Endodermal cell (in vitro differentiated cells): ENCODE data around the gene NFKBIZ. TPM values are rescaled to one million over a fixed set of nuclear protein-coding genes. Genes with fewer than 3 reads are reported as not detected.

Source experiments
- DNase-seq: peaks from one replicate; pipeline ENCODE4 v3.0.0-alpha.2; 2017
- H3K27ac ChIP-seq: 2 replicates; pipeline ENCODE4 v1.5.1; 2013; ENCODE audit warnings: mild to moderate bottlenecking, low read depth, low read length, moderate library complexity
- H3K27me3 ChIP-seq: 2 replicates; pipeline ENCODE4 v1.6.1; 2013; ENCODE audit warnings: mild to moderate bottlenecking, low read length, moderate library complexity; ENCODE audit not compliant: insufficient read depth, control insufficient read depth, poor library complexity, severe bottlenecking
- H3K36me3 ChIP-seq: 2 replicates; pipeline ENCODE4 v1.7.0; 2013; ENCODE audit warnings: mild to moderate bottlenecking, low read length, moderate library complexity; ENCODE audit not compliant: control insufficient read depth, insufficient read depth
- H3K4me1 ChIP-seq: one replicate; pipeline ENCODE4 v1.7.0; 2013; ENCODE audit warnings: low read length; ENCODE audit not compliant: control insufficient read depth, insufficient read depth
- H3K4me3 ChIP-seq: 2 replicates; pipeline ENCODE4 v1.5.1; 2013; ENCODE audit warnings: mild to moderate bottlenecking, low read length, moderate library complexity
- H3K9ac ChIP-seq: 2 replicates; pipeline ENCODE4 v1.6.1; 2013; ENCODE audit warnings: mild to moderate bottlenecking, low read length, moderate library complexity; ENCODE audit not compliant: poor library complexity, severe bottlenecking; ENCODE audit errors: extremely low read depth
- H3K9me3 ChIP-seq: 2 replicates; pipeline ENCODE4 v1.6.1; 2013; ENCODE audit warnings: mild to moderate bottlenecking, low read length, moderate library complexity; ENCODE audit not compliant: control insufficient read depth
- H3K27ac Mint-ChIP-seq: 2 replicates; pipeline ENCODE4 v1.8.0; 2020; ENCODE audit warnings: mixed read lengths
- H3K27me3 Mint-ChIP-seq: 2 replicates; pipeline ENCODE4 v1.8.0; 2021; ENCODE audit warnings: mild to moderate bottlenecking, mixed read lengths; ENCODE audit not compliant: insufficient read depth
- H3K36me3 Mint-ChIP-seq: 2 replicates; pipeline ENCODE4 v1.8.0; 2020; ENCODE audit warnings: low read depth, mixed read lengths
- H3K4me1 Mint-ChIP-seq: 2 replicates; pipeline ENCODE4 v1.8.0; 2020; ENCODE audit warnings: mixed read lengths
- H3K4me3 Mint-ChIP-seq: 2 replicates; pipeline ENCODE4 v1.8.0; 2020; ENCODE audit warnings: mild to moderate bottlenecking, moderate library complexity, mixed read lengths
- H3K9me3 Mint-ChIP-seq: 2 replicates; pipeline ENCODE4 v1.8.0; 2020; ENCODE audit warnings: mild to moderate bottlenecking, mixed read lengths
- WGBS, 2 experiments: methylation state at CpG; one replicate each; pipeline versions ENCODE4 v1.1.5 to v1.1.7; 2013; ENCODE audit warnings: missing lambda C conversion rate in 2 of 2, mixed read lengths in 1 of 2; ENCODE audit not compliant: insufficient coverage in 1 of 2, insufficient read length in 1 of 2; 5-methylcytosine and 5-hydroxymethylcytosine counted together
- total RNA-seq, 2 donors: library from RNA; stranded (reverse); fragmentation: NEBNext Ultra II Directional in 1 of 2; extraction: Animal tissue kit (Norgen Biotek cat#: 25700) in 1 of 2; gene quantifications; 2 replicates in 1 of 2; 3 replicates in 1 of 2; pipeline ENCODE4 v1.2.1, GENCODE V29; 2021
- TF ChIP-seq, protein P1 (sequence below): fragments of 200-600 bp; sonication (generic); conservative IDR thresholded peaks from 2 replicates; pipeline ENCODE4 v1.5.0; 2021; ENCODE audit warnings: antibody characterized with exemption, mild to moderate bottlenecking

The NFKBIZ gene
- total RNA-seq, 2 donors from 2014 or later, result 5.9 to 6.6 TPM

DNA sequence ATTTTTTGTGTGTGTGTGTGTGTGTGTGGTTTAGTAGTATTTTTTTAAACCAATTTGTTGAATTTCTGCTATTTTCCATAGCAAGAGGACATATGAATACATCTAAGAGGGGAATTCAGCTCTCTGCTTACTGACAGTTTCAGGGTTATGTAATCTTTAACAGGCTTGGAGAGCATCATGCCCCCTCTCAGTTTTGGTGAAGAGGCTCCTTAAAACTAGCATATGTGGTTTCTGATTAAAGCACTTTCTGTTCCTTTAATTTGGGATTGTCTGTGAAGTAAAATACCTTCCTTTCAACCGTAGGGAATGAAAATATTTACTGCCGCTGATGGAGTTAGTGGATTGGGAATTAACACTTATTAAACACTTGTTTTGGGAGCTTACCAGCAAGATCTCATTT, 19.4 kb upstream of the NFKBIZ start:
- H3K4me3 ChIP-seq, result no peak overlapping the region

DNA sequence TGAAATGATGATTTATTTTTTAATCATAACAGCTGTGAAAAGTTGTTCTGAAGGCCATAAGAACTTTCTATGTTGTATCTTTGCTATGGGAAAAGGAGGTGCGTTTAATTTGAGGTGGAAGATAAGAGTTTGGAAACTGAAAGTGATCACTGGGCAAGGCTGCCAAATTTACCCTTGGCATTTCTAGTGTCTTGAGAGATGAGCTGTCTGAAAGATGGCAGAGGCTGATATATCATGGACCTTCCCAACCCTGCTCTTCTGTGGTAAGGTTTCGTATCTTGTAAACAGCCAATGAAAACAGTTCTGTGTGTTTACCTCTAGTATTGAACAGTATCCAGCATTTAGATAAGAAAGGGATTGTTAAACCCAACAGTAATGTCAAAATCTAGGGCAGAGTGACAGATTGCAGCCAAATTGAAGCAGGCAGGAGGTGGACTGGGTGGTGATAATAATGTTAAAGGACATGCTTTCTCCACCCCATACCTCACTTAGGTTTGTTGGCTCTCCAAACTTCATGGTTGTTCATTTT, 15.8 kb upstream of the NFKBIZ start:
- no peaks in the 10 kb centered on the region for H3K27me3 Mint-ChIP-seq
- no peaks in the 10 kb centered on the region for H3K9me3 Mint-ChIP-seq
- Histone ChIP-seq H3K27me3 (no peaks in the 10 kb centered on the region), H3K9ac (no peak overlapping the region), H3K4me3 (no peak overlapping the region), H3K27ac (no peak overlapping the region), H3K9me3 (no peaks in the 10 kb centered on the region), H3K36me3 (no peaks in the 10 kb centered on the region), H3K4me1 (peaks cover 6% of the 10 kb centered on the region)
- H3K4me1 Mint-ChIP-seq, result peaks cover 13% of the 10 kb centered on the region
- H3K27ac Mint-ChIP-seq, result no peak overlapping the region
- DNase-seq, result no peak
- no peaks in the 10 kb centered on the region for H3K36me3 Mint-ChIP-seq
- 89 to 100% methylated on average over 2 of the region's 2 CpGs for WGBS, 2 experiments
- TF ChIP-seq, protein P1, sequence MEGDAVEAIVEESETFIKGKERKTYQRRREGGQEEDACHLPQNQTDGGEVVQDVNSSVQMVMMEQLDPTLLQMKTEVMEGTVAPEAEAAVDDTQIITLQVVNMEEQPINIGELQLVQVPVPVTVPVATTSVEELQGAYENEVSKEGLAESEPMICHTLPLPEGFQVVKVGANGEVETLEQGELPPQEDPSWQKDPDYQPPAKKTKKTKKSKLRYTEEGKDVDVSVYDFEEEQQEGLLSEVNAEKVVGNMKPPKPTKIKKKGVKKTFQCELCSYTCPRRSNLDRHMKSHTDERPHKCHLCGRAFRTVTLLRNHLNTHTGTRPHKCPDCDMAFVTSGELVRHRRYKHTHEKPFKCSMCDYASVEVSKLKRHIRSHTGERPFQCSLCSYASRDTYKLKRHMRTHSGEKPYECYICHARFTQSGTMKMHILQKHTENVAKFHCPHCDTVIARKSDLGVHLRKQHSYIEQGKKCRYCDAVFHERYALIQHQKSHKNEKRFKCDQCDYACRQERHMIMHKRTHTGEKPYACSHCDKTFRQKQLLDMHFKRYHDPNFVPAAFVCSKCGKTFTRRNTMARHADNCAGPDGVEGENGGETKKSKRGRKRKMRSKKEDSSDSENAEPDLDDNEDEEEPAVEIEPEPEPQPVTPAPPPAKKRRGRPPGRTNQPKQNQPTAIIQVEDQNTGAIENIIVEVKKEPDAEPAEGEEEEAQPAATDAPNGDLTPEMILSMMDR, result no peak
- no peak overlapping the region for H3K4me3 Mint-ChIP-seq

More for the DNA sequence above, 19.4 kb upstream of the NFKBIZ start:
- Histone ChIP-seq H3K36me3 (no peaks in the 10 kb centered on the region), H3K27ac (no peak overlapping the region), H3K9ac (no peak overlapping the region), H3K9me3 (no peaks in the 10 kb centered on the region), H3K27me3 (no peaks in the 10 kb centered on the region), H3K4me1 (peaks cover 10% of the 10 kb centered on the region)
- Mint-ChIP-seq H3K4me3 (no peak overlapping the region), H3K4me1 (peaks cover 20% of the 10 kb centered on the region), H3K9me3 (no peaks in the 10 kb centered on the region), H3K27ac (no peak overlapping the region), H3K36me3 (no peaks in the 10 kb centered on the region), H3K27me3 (no peaks in the 10 kb centered on the region)
- WGBS, 2 experiments, result 95% methylated on average over 2 of the region's 2 CpGs; no CpG with 5 or more reads in 1 of the 2 experiments
- DNase-seq, result no peak
- TF ChIP-seq, protein P1, result no peak

DNA sequence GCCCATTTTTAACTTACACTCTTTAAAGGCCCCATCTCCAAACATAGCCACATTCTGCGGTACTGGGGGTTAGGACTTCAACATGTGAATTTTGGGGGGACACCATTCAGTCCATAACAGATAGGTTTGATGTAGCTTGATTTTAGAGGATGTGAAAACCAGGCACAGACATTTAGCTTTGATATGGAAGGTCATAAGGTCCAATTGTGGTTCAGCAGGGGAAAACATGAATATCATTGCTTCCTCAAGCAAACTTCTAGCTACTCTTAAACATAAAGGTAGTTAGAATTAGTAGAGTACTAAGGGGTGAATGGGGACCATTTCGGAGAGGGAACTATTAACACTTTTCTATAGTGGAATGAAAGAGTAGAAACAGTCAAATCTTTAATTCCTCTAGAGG, 13.6 kb upstream of the NFKBIZ start:
- Mint-ChIP-seq H3K4me1 (no peaks in the 10 kb centered on the region), H3K27me3 (no peaks in the 10 kb centered on the region), H3K9me3 (no peaks in the 10 kb centered on the region), H3K36me3 (no peaks in the 10 kb centered on the region), H3K27ac (no peak overlapping the region), H3K4me3 (no peak overlapping the region)
- Histone ChIP-seq H3K27me3 (no peaks in the 10 kb centered on the region), H3K4me3 (no peak overlapping the region), H3K9me3 (no peaks in the 10 kb centered on the region), H3K9ac (no peak overlapping the region), H3K4me1 (no peaks in the 10 kb centered on the region), H3K36me3 (no peaks in the 10 kb centered on the region), H3K27ac (no peak overlapping the region)
- 94% methylated on average over 2 of the region's 2 CpGs; no CpG with 5 or more reads in 1 of the 2 experiments for WGBS, 2 experiments
- DNase-seq, result no peak
- TF ChIP-seq, protein P1, result no peak
